ENCODE data around the gene BRINP1. TPM values are rescaled to one million over a fixed set of nuclear protein-coding genes. Genes with fewer than 3 reads are reported as not detected.

Gene BRINP1
- total RNA-seq, 1 donor from 2014 or later: not detected

DNA sequence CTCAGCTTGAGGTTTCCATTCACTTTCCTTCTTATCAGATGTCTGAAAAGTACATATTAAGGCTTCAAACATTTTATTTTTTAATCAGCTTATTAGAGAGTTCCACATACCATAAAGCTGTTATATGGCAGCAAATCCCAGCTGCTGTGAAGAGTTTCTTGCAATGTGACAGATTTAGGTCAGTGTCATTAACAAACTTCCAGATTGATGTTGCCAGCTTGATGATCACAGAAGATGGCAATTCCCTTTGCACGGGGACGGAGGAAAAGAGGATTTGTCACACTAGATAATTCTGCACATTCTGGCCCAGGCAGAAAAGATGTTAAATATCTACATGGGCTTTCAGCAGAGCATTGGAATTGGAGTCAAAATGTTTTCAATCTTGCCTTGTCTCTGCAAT, 215.8 kb downstream of the BRINP1 start:
- intact Hi-C loops (cut with micrococcal nuclease): no loop called here

DNA sequence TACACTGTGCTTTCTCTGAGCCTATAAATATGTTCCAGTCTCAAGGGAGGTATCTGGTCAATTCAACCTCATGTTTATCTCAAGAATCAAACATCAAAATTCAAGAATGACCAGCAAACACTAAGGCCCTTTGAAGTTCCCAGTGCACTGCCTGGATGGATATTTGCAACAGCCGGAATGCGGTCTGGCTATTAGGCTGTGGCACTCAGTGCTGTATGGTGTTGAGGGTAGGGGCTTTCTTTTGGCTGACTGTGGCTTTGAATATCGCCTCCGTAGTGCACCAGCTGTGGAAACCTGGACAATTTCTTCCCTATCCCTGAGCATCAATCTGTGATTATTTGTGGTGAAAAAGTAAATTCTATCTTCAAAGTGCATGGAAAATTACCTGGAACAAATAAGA, 220.4 kb downstream of the BRINP1 start:
- intact Hi-C loops (cut with micrococcal nuclease): no loop called here

DNA sequence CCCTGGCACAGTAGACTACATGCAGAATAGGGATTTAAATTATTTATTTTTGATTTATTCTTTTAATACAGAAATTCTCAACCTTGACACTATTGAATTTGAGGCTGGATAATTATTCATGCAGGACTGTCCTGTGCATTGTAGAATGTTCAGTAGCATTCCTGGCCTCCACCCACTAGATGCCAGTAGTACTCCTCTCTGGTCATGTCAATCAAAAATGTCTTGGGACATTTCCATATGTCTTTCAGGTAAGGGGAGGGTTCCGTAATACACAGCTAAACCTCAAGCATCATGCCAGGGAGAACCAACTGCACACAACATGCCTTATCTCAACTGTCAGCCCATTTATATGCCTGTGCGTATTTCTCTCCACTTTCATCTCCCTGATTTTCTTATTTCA, 231.8 kb downstream of the BRINP1 start:
- intact Hi-C loops (cut with micrococcal nuclease): no loop called here

DNA sequence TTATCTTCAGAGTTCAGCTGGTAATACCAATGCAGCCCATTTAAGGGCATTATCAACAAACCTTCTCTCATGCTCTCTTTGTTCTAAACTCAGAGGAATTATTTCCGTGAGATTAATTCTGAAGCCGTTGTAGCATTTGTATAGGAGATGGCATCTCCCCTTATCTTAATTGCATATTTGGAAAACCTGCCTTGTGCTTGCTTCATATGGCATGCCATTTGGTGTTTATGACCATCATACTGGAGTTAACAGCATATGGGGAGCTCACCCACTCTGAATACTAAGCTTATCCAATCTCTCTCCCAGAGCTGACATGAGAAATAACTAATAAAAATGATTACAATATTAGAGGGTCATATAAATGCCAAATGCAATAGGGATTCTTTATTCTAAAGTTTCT, 243.2 kb downstream of the BRINP1 start:
- intact Hi-C loops (cut with micrococcal nuclease): no loop called here

DNA sequence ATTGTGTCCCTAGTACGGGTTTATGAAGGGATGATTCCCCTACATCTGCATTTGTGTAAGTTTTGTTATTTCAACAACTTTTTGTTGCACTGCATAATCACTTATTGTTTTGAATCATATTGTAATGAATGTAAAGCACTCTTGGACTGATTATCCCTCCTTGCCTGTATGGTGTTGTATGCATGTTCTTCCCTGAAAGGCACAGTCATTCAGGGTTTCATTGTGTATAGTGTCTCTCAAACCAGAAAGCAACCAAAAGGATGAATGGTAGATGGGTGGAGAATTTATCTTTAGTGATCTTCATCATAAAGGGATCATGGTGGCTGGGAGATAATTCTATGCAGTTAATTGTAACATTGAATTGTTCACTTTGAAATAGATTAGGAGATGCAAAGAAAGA, 247.3 kb downstream of the BRINP1 start:
- intact Hi-C loops (cut with micrococcal nuclease): no loop called here

DNA sequence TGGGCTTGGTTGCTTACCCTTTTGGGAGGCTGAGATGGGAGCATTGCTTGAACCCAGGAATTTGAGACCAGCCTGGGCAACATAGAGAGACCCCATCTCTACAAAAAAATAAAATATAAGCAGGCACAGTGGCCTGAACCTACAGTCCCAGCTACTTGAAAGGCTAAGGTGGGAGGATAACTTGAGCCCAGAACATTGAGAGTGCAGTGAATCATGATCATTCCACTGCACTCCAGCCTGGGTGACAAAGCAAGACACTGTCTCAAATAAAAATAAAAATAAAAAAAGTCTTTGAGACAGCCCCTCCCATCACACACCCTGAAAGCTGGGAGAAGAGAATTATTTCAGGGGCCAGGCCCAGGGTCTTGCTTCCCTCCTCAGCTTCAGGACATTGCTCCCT, 251.8 kb downstream of the BRINP1 start:
- intact Hi-C loops (cut with micrococcal nuclease): no loop called here
